Nephron progenitor cell (in vitro differentiated cells): ENCODE measurements around the gene PHF2.

ENCODE experiments used
- DNase-seq: peaks from one replicate; pipeline ENCODE4 v3.0.0; 2021
- H3K27ac Mint-ChIP-seq: 2 replicates; pipeline ENCODE4 v1.8.0; 2021; ENCODE audit warnings: mild to moderate bottlenecking, moderate library complexity, mixed read lengths
- H3K27me3 Mint-ChIP-seq: 2 replicates; pipeline ENCODE4 v1.8.0; 2021; ENCODE audit warnings: mild to moderate bottlenecking, low read depth, mixed read lengths; ENCODE audit not compliant: poor library complexity
- H3K36me3 Mint-ChIP-seq: 2 replicates; pipeline ENCODE4 v1.8.0; 2021; ENCODE audit warnings: low read depth, mixed read lengths
- H3K4me1 Mint-ChIP-seq: 2 replicates; pipeline ENCODE4 v1.8.0; 2021; ENCODE audit warnings: mixed read lengths
- H3K4me3 Mint-ChIP-seq: 2 replicates; pipeline ENCODE4 v1.8.0; 2021; ENCODE audit warnings: mild to moderate bottlenecking, moderate library complexity, mixed read lengths
- H3K9me3 Mint-ChIP-seq: 2 replicates; pipeline ENCODE4 v1.8.0; 2021; ENCODE audit warnings: mild to moderate bottlenecking, moderate library complexity, mixed read lengths
- CTCF ChIP-seq: fragments of 200-600 bp; sonication (generic); IDR thresholded peaks from 2 replicates; pipeline ENCODE4 v1.5.0; 2021; ENCODE audit warnings: antibody characterized with exemption

The PHF2 gene

DNA sequence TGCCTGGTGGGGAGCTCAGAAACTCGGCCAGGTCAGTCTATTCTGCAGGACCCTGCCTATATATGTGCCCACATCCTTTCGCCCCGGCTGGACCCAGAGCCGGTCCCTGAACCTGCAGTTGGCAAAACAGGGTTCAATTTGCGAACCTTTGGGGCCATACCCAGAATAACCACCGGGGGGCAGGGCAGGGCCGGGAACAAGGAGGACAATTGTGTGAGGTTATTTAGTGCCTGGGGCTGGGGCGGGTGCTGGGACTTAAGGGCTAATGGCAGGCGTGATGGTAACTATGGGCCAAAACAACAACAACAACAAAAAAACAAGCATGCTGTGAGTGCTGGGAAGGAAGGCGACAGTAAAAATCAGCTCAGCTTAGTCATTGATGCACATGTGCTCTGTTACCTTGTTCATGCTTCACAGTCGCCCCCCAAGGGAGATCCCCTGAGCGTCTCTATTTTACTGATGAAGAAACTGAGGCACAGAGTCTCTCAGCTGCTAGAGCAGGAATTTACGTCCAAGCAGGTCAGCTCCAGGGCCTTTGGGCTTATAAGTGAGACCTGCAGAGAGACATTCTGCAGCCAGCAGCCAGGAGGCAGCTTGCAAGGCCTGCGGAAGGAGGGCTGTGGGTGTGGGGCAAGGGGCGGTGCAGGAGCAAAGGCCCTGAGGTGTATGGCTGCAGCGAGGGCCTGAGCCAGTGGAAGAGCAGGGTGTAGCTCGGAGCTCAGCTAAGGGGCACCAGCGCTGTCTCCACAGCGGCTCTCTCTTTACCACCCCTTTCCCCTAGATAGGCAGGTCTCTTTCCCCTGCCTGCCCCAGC, 106.0 kb downstream of the PHF2 start:
- Mint-ChIP-seq H3K4me3 (no peak overlapping the region), H3K27ac (peak overlapping the region; percentile 31), H3K9me3 (peaks cover 3% of the 10 kb centered on the region), H3K4me1 (peaks cover 5% of the 10 kb centered on the region), H3K36me3 (peaks cover 8% of the 10 kb centered on the region), H3K27me3 (peaks cover 6% of the 10 kb centered on the region)
- peak; percentile 88 for DNase-seq
- TF ChIP-seq CTCF, result peak; percentile 78

DNA sequence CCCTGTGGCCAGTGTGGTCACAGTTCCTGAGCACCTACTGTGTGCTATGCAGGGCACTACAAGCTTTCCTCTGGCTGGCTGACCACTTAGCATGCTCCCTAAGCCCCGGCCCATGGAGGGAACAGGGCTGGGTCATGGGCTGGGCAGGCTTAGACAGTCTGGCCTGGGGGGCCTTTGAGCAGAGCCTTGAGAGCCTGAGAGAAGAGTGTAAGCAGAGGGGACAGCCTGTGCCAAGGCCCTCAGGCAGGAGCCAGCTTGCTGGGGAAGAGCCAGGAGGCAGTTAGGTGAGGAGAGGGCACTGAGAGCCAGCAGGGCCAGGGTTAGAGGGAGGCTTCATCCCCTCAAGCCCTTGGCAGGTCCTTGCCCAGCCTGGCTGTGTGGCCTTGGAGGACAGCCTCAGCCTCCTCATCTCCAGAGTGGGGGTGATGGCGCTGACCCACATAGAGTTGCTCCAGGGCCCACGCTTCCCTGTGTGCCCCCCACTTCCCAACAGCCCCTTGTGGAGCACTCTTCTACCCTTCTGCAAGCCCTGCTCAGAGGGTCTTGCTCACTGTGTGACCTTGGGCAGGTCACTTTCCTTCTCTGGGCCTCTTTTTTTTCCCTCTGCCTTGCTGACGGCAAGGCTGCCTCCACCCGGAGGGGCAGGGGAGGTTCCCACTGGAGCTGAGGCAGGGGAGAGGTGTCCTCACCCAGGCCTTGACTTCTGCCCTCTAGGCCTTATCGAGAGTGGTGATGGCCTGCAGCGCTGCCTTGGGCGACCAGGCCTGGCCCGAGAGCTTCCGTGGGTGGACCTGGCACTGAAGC, 107.1 kb downstream of the PHF2 start:
- no peak for DNase-seq
- H3K27ac Mint-ChIP-seq, result peak overlapping the region; percentile 86
- peaks cover 5% of the 10 kb centered on the region for H3K4me1 Mint-ChIP-seq

DNA sequence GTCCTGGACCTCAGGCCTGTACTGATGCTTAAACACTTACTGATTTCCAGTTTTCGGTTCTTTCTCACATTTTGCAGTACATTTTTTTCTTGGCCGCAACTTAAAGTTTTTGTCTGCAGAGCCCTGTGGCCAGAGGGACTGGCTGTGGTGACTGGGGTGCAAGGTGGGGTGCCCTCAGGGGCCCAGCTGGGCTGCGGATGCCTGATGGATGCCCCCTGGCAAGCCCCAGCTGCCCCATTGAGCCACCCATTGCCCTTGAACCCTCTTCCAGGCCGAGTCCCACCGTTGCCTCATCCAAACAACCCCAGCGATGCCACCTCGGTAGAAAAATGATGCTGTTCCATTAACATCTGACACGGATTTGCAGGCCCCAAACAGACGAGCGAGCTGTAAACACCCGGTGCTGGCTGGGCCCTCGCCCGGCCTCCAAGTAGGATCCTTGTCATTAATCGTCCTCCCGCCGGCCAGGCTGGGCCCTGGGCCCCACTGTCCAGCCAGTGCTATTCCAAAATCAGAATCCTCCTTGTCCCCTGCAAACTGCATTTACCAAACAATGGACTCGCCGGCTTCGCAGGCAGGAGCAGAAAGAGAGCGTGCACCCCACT, 107.9 kb downstream of the PHF2 start:
- Mint-ChIP-seq H3K36me3 (no peaks in the 10 kb centered on the region), H3K4me1 (peaks cover 5% of the 10 kb centered on the region), H3K4me3 (no peak overlapping the region), H3K27ac (peak overlapping the region; percentile 36), H3K27me3 (peaks cover 6% of the 10 kb centered on the region), H3K9me3 (peaks cover 20% of the 10 kb centered on the region)
- DNase-seq, result no peak
- TF ChIP-seq CTCF, result no peak

More for the DNA sequence above, 107.1 kb downstream of the PHF2 start:
- peaks cover 6% of the 10 kb centered on the region for H3K27me3 Mint-ChIP-seq
- H3K9me3 Mint-ChIP-seq, result peaks cover 13% of the 10 kb centered on the region
- H3K4me3 Mint-ChIP-seq, result no peak overlapping the region
- H3K36me3 Mint-ChIP-seq, result no peaks in the 10 kb centered on the region
- TF ChIP-seq CTCF, result no peak

- peak; percentile 40 for TF ChIP-seq CTCF
- peaks cover 5% of the 10 kb centered on the region for H3K4me1 Mint-ChIP-seq
- no peak for DNase-seq
- H3K27me3 Mint-ChIP-seq, result peaks cover 6% of the 10 kb centered on the region
- H3K36me3 Mint-ChIP-seq, result no peaks in the 10 kb centered on the region
- no peak overlapping the region for H3K4me3 Mint-ChIP-seq
- H3K9me3 Mint-ChIP-seq, result peaks cover 27% of the 10 kb centered on the region
- no peak overlapping the region for H3K27ac Mint-ChIP-seq
These were observed 108.6 kb downstream of the PHF2 start for GRCh38 chr9:93684806-93685543.

- H3K36me3 Mint-ChIP-seq, result no peaks in the 10 kb centered on the region
- no peak for TF ChIP-seq CTCF
- no peak overlapping the region for H3K27ac Mint-ChIP-seq
- H3K4me3 Mint-ChIP-seq, result no peak overlapping the region
- peaks cover 5% of the 10 kb centered on the region for H3K4me1 Mint-ChIP-seq
- DNase-seq, result no peak
- peaks cover 6% of the 10 kb centered on the region for H3K27me3 Mint-ChIP-seq
- H3K9me3 Mint-ChIP-seq, result peaks cover 40% of the 10 kb centered on the region
These were observed 109.9 kb downstream of the PHF2 start for GRCh38 chr9:93686127-93686879.
